ENCODE results near the gene DGKE. TPM values are rescaled to one million over a fixed set of nuclear protein-coding genes. Genes with fewer than 3 reads are reported as not detected.

DGKE gene
- total RNA-seq, 2 experiments from 2014 or later, result 24.6 to 25.3 TPM

DNA sequence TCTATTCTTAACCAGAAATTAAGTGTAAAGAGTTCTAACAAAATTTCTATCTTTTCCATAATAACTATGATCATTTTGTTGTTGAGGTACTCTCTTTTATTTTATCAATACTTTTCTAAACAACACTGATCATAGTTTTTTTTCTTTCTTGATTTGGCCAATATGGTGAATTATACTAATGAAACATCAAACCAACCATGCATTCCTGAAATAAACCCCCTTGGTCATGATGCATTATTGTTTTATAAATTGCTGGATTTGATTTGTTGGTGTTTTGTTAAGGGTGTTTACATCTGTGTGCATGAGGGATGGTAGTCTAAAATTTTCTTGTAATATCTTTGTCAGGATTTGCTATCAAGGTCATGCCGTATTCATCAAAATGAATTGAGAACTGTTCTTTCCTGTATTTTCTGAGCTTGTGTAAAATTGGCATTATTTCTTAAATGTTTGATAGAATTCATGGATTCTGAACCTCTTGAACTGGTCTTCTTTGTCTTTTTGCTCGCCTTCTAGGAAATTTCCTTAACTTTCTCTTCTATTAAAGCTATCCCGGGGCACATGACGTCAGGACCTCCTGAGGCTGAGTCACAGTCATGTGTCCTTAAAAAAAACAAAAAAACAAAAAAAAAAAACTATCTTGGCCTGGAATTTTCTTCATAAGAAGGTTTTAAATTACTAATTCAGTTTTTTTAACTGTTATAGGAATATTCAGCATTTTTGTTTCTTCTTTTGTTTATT lies 83.8 kb downstream of the DGKE start:
- H3K9me3 Mint-ChIP-seq, result peaks cover 21% of the 10 kb centered on the region
- H3K4me1 Mint-ChIP-seq, result peaks cover 35% of the 10 kb centered on the region
- no peaks in the 10 kb centered on the region for H3K27me3 Mint-ChIP-seq
- no peak overlapping the region for H3K27ac Mint-ChIP-seq
- ChIA-PET POLR2A (no interaction called here), CTCF (no interaction called here)
- H3K4me3 Mint-ChIP-seq, result no peak overlapping the region
- no peak for DNase-seq
- peaks cover 12% of the 10 kb centered on the region for H3K36me3 Mint-ChIP-seq (ENCODE audit: low read depth)

- Mint-ChIP-seq H3K4me1 (peaks cover 35% of the 10 kb centered on the region), H3K27me3 (no peaks in the 10 kb centered on the region), H3K9me3 (peaks cover 21% of the 10 kb centered on the region), H3K36me3 (ENCODE audit: low read depth) (peaks cover 12% of the 10 kb centered on the region), H3K27ac (no peak overlapping the region), H3K4me3 (no peak overlapping the region)
- ChIA-PET POLR2A (no interaction called here), CTCF (no interaction called here)
- DNase-seq, result no peak
Observed at GRCh38 chr17:56918916-56919315, 85.0 kb downstream of the DGKE start.

Other genes with a start within 250 kb of the DGKE start
- gene NOG, start 240.5 kb upstream of the DGKE start, total RNA-seq, result under 1 TPM; 0.37 to 0.64 TPM
- 1 to 10 TPM; 5.1 to 5.2 TPM for gene C17orf67, start 231 bp upstream of the DGKE start, total RNA-seq
- 100 to 1,000 TPM; 168 to 193 TPM for gene TRIM25, start 79.9 kb downstream of the DGKE start, total RNA-seq
- gene COIL, start 126.9 kb downstream of the DGKE start, total RNA-seq, result 10 to 100 TPM; 16.9 to 19.8 TPM
- gene SCPEP1, start 144.0 kb downstream of the DGKE start, total RNA-seq, result 10 to 100 TPM in 1 of 2 experiments, 1 to 10 TPM in 1; 9.6 to 11.5 TPM

Data from activated CD4-positive, alpha-beta T cell treated with anti-CD3 and anti-CD28 coated beads, Interleukin-2, amount 10 ng/mL, durations not matched to agents 7 days and 5 days (primary cell).